GM23338 (cell line): ENCODE results near the gene PAX5. TPM values are rescaled to one million over a fixed set of nuclear protein-coding genes. Genes with fewer than 3 reads are reported as not detected.
A peak's percentile ranks its signal among the peaks of the same experiment; 100 is the strongest.

Experiments used
- ATAC-seq: fragments of 200-7000 bp; cut with Tn5 transposase; 3 replicates; pipeline ENCODE4 v1.9.1; 2020
- DNase-seq: peaks from one replicate; pipeline ENCODE4 v3.0.0-alpha.2; 2015; ENCODE audit warnings: low spot score
- H2AFZ ChIP-seq: fragments of 200-600 bp; sonication (generic); 2 replicates; pipeline ENCODE4 v1.8.0; 2016; ENCODE audit warnings: antibody characterized with exemption, mild to moderate bottlenecking, moderate library complexity
- H3F3A ChIP-seq: fragments of 200-600 bp; sonication (generic); replicated peaks from 2 replicates; pipeline ENCODE4 v1.8.0; 2017; ENCODE audit warnings: antibody characterized with exemption, mixed run types, low read depth
- H3K27ac ChIP-seq: fragments of 200-600 bp; sonication (generic); 2 replicates; pipeline ENCODE4 v1.6.1; 2016; ENCODE audit warnings: low read depth
- H3K27me3 ChIP-seq: fragments of 200-600 bp; sonication (generic); 2 replicates; pipeline ENCODE4 v1.8.0; 2016; ENCODE audit warnings: mild to moderate bottlenecking, mixed run types, moderate library complexity; ENCODE audit not compliant: insufficient read depth
- H3K36me3 ChIP-seq: fragments of 200-600 bp; sonication (generic); 2 replicates; pipeline ENCODE4 v1.8.0; 2016; ENCODE audit warnings: mild to moderate bottlenecking; ENCODE audit not compliant: insufficient read depth
- H3K4me1 ChIP-seq: fragments of 200-600 bp; sonication (generic); 2 replicates; pipeline ENCODE4 v1.8.0; 2016; ENCODE audit warnings: mild to moderate bottlenecking, moderate library complexity; ENCODE audit not compliant: insufficient read depth
- H3K4me2 ChIP-seq: fragments of 200-600 bp; sonication (generic); 2 replicates; pipeline ENCODE4 v1.7.1; 2017; ENCODE audit warnings: mixed run types
- H3K4me3 ChIP-seq: fragments of 200-600 bp; sonication (generic); 2 replicates; pipeline ENCODE4 v1.6.1; 2016; ENCODE audit warnings: mixed run types
- H3K79me2 ChIP-seq: fragments of 200-600 bp; sonication (generic); replicated peaks from 2 replicates; pipeline ENCODE4 v1.8.0; 2017; ENCODE audit warnings: mild to moderate bottlenecking; ENCODE audit not compliant: insufficient read depth
- H3K9me2 ChIP-seq: fragments of 200-600 bp; sonication (generic); 2 replicates; pipeline ENCODE4 v1.8.0; 2017; ENCODE audit not compliant: insufficient read depth
- H4K20me1 ChIP-seq: fragments of 200-600 bp; sonication (generic); replicated peaks from 2 replicates; pipeline ENCODE4 v1.8.0; 2017; ENCODE audit warnings: mild to moderate bottlenecking; ENCODE audit not compliant: insufficient read depth
- H3K27ac Mint-ChIP-seq: 2 replicates; pipeline ENCODE4 v1.8.0; 2020; ENCODE audit warnings: inconsistent platforms, mild to moderate bottlenecking, moderate library complexity, mixed read lengths
- H3K27me3 Mint-ChIP-seq: 3 replicates; pipeline ENCODE4 v1.8.0; 2022; ENCODE audit warnings: low read depth, mild to moderate bottlenecking, moderate library complexity, mixed read lengths, inconsistent platforms; ENCODE audit not compliant: insufficient read depth, poor library complexity
- H3K36me3 Mint-ChIP-seq: 3 replicates; pipeline ENCODE4 v1.8.0; 2021; ENCODE audit warnings: low read depth, mild to moderate bottlenecking, inconsistent platforms, moderate library complexity, mixed read lengths
- H3K4me1 Mint-ChIP-seq: 3 replicates; pipeline ENCODE4 v1.8.0; 2020; ENCODE audit warnings: mild to moderate bottlenecking, inconsistent platforms, mixed read lengths
- H3K4me3 Mint-ChIP-seq: 3 replicates; pipeline ENCODE4 v1.8.0; 2021; ENCODE audit warnings: moderate library complexity, mild to moderate bottlenecking, inconsistent platforms, mixed read lengths
- H3K9me3 Mint-ChIP-seq: 3 replicates; pipeline ENCODE4 v1.8.0; 2020; ENCODE audit warnings: moderate library complexity, mild to moderate bottlenecking, inconsistent platforms, mixed read lengths
- CREB1 ChIP-seq: fragments of 250-450 bp; sonication (Bioruptor Pico); IDR thresholded peaks from 2 replicates; pipeline ENCODE4 v1.5.0; 2020; ENCODE audit warnings: low read depth, mild to moderate bottlenecking, moderate library complexity
- CTCF ChIP-seq, 2 experiments: fragments of 200-600 bp in 1 of 2; sonication (generic) in 1 of 2; conservative IDR thresholded peaks; 2 replicates each; pipeline versions ENCODE4 v1.5.1 to v1.6.1; 2016 to 2017; ENCODE audit warnings: antibody characterized with exemption in 2 of 2, low read depth in 2 of 2, mild to moderate bottlenecking in 2 of 2, moderate library complexity in 1 of 2
- EZH2 ChIP-seq: fragments of 200-600 bp; sonication (generic); IDR thresholded peaks from one replicate; pipeline ENCODE4 v1.8.0; 2017; ENCODE audit warnings: antibody characterized with exemption, mild to moderate bottlenecking, low read depth; ENCODE audit not compliant: unreplicated experiment
- POLR2AphosphoS5 ChIP-seq: IDR thresholded peaks from 2 replicates; pipeline ENCODE4 v1.6.1; 2016; ENCODE audit warnings: antibody characterized with exemption, low read depth
- REST ChIP-seq: IDR thresholded peaks from one replicate; pipeline ENCODE4 v1.6.1; 2018; ENCODE audit warnings: antibody characterized with exemption; ENCODE audit not compliant: unreplicated experiment
- STAT1 ChIP-seq: IDR thresholded peaks from one replicate; pipeline ENCODE4 v1.6.1; 2016; ENCODE audit warnings: antibody characterized with exemption; ENCODE audit not compliant: unreplicated experiment
- ZNF331 ChIP-seq: fragments of 250-450 bp; sonication (Bioruptor Pico); IDR thresholded peaks from 2 replicates; pipeline ENCODE4 v1.5.0; 2020; ENCODE audit warnings: low read depth, mild to moderate bottlenecking, moderate library complexity
- polyA plus RNA-seq: library from polyadenylated mRNA; unstranded; fragments of >200 nt; fragmentation: Nextera tagmentation; extraction: Ambion mirVana; gene quantifications from 2 replicates; pipeline ENCODE4 v1.2.1, GENCODE V29; 2016
- total RNA-seq: library from RNA; depleted of rRNA; stranded (reverse); fragments of >200 nt; shearing (Covaris generic); gene quantifications from 2 replicates; pipeline ENCODE4 v1.2.3, GENCODE V29; 2014
- TF ChIP-seq, protein P1 (sequence below): IDR thresholded peaks from 2 replicates; pipeline ENCODE4 v1.6.1; 2016; ENCODE audit warnings: antibody characterized with exemption

Gene PAX5
- total and polyA plus RNA-seq, 2 experiments from 2014 or later, result 0.17 to 0.60 TPM

DNA sequence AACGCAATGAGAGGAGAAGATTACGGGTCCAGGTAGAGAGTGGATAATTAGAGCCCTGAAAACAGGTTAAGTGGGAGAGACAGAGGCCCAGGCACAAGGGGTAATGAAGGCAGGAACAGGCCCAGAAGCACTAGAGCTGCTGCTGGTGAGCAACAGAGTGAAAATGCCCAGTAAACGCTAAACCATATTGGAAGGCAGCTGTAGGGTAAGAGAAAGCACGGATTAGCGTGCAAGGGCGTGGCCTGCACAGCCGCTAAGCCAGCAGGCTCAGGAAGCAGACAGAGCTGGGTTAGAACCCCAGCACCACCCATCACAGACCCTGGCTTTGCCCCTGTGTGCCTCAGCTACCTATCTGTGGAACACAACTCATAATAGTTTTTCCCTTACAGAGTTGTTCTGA lies 93.2 kb downstream of the PAX5 start (continued):
- TF ChIP-seq, protein P1, sequence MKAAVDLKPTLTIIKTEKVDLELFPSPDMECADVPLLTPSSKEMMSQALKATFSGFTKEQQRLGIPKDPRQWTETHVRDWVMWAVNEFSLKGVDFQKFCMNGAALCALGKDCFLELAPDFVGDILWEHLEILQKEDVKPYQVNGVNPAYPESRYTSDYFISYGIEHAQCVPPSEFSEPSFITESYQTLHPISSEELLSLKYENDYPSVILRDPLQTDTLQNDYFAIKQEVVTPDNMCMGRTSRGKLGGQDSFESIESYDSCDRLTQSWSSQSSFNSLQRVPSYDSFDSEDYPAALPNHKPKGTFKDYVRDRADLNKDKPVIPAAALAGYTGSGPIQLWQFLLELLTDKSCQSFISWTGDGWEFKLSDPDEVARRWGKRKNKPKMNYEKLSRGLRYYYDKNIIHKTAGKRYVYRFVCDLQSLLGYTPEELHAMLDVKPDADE, result no peak
- TF ChIP-seq ZNF331 (CRISPR knock-in tag) (no peak), POLR2AphosphoS5 (no peak), REST (no peak), EZH2 (no peak), STAT1 (no peak), CTCF (conservative IDR thresholded peaks at IDR 0.05; ENCODE audit: low read depth in 2 of 2) (no peak), CREB1 (CRISPR knock-in tag) (no peak)

- Mint-ChIP-seq H3K27me3 (peaks cover 6% of the 10 kb centered on the region), H3K36me3 (no peaks in the 10 kb centered on the region), H3K4me1 (peaks cover 28% of the 10 kb centered on the region), H3K4me3 (no peak overlapping the region), H3K27ac (no peak overlapping the region), H3K9me3 (no peaks in the 10 kb centered on the region)
- Histone ChIP-seq H3K4me2 (no peak overlapping the region), H3K36me3 (no peaks in the 10 kb centered on the region), H4K20me1 (no peaks in the 10 kb centered on the region), H3K27ac (no peak overlapping the region), H3K4me3 (no peak overlapping the region), H3K27me3 (no peaks in the 10 kb centered on the region), H2AFZ (no peak overlapping the region), H3K79me2 (no peaks in the 10 kb centered on the region), H3K4me1 (peaks cover 26% of the 10 kb centered on the region), H3K9me2 (no peaks in the 10 kb centered on the region), H3F3A (no peaks in the 10 kb centered on the region)
- ATAC-seq (no peak), DNase-seq (no peak)
- TF ChIP-seq REST (no peak), CTCF (conservative IDR thresholded peaks at IDR 0.05; ENCODE audit: low read depth in 2 of 2) (0 out of 4 replicates have a peak, but pooled peaks of 1 of the 2 experiments have one; percentile 16), EZH2 (no peak)
Measured at GRCh38 chr9:36940500-36940853, 93.6 kb downstream of the PAX5 start.
